ENCODE results near the gene URI1.
"Not testable (repeated sequence)": the region's sequence is repeated elsewhere in the genome, so short reads cannot be mapped to it uniquely, and the experiment has no call there.

The URI1 gene, protein sequence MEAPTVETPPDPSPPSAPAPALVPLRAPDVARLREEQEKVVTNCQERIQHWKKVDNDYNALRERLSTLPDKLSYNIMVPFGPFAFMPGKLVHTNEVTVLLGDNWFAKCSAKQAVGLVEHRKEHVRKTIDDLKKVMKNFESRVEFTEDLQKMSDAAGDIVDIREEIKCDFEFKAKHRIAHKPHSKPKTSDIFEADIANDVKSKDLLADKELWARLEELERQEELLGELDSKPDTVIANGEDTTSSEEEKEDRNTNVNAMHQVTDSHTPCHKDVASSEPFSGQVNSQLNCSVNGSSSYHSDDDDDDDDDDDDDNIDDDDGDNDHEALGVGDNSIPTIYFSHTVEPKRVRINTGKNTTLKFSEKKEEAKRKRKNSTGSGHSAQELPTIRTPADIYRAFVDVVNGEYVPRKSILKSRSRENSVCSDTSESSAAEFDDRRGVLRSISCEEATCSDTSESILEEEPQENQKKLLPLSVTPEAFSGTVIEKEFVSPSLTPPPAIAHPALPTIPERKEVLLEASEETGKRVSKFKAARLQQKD

DNA sequence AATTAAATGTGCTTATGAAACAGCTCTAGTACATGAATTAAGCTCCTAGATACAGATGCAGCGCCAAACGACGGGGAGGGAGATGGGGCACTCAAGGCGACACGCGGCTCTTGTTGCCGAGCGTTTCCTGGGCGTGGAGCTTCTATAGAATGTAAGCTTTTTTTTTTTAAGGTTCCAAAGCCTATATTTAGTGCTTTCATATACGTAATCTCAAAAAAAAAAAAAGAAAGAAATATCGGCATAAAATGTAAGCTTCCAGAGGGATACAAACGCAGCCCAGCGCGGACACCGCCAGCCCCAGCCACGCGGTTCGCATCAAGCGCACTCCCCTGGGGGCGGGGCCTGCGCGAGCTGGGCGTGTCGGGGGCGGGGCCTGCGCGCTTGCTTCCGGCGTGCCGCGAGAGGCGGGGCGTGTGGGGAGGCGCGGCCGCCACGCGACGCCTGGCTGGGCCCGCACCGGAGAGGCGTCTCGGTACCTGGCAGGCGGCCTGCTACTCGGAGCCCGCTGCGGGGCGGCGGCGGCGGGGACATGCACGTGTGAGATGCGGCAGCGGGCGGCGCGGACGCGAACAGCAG lies at the start of gene URI1:
URI1 (plus strand) TSS at position 412 of the 576 bp plus-strand sequence. CDS start 309 bp downstream, outside the sequence.
- H3K4me3 Mint-ChIP-seq = peak within 1 kb of the TSS; percentile 90
- peaks cover 25% of the 10 kb centered on the region for H3K4me1 Mint-ChIP-seq
- peaks cover 2% of the 10 kb centered on the region for H3K9me3 Mint-ChIP-seq
- peaks cover 10% of the 10 kb centered on the region for H3K36me3 Mint-ChIP-seq
- DNase-seq (ENCODE audit: low spot score in 2 of 2) = peak; percentile 96 to 98
- H3K27ac Mint-ChIP-seq = peak within 1 kb of the TSS; percentile 63
- ATAC-seq (ENCODE audit: low read depth) = peak; percentile 91
- peaks cover 11% of the 10 kb centered on the region for H3K27me3 Mint-ChIP-seq

DNA sequence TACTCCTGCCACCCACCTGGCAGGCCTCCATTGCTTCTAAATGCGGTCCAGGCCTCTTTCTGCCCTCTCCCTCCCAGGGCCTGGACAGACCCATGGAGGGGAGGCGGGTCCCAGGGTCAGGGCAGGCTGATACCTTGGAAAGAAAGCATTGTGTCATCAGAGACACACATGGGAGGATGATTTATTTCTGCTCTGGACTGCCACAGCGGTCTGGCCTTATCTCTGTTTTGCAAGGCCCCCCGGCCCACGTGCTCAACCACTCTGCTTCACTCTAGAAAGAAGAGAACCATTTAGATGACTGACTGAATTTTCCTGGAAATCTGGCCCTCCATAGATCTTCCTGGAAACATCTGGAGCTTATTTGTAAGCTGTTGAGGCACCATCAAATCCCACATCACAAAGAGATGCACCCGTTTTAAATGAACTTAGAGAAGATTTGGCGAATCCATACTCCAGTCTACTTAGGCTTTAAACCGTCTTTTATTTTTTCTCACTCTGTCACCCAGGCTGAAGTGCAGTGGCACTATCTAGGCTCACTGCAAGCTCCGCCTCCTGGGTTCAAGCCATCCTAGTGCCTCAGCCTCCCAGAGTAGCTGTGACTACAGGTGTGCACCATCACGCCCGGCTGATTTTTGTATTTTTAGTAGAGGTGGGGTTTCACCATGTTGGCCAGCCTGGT lies 48.3 kb upstream of the URI1 start:
- H3K4me3 Mint-ChIP-seq = no peak overlapping the region
- H3K36me3 Mint-ChIP-seq = no peaks in the 10 kb centered on the region
- peaks cover 7% of the 10 kb centered on the region for H3K27me3 Mint-ChIP-seq
- no peak for DNase-seq (ENCODE audit: low spot score in 2 of 2)
- ATAC-seq (ENCODE audit: low read depth) = no peak
- H3K9me3 Mint-ChIP-seq = peaks cover 6% of the 10 kb centered on the region
- H3K4me1 Mint-ChIP-seq = no peaks in the 10 kb centered on the region
- H3K27ac Mint-ChIP-seq = no peak overlapping the region

- H3K9me3 Mint-ChIP-seq = no peaks in the 10 kb centered on the region
- ATAC-seq (ENCODE audit: low read depth) = no peak
Measured at GRCh38 chr19:29896802-29897201, 45.2 kb upstream of the URI1 start.

GRCh38 chr19:29897466-29897865 lies 44.6 kb upstream of the URI1 start:
- ATAC-seq (ENCODE audit: low read depth) (no peak), DNase-seq (ENCODE audit: low spot score in 2 of 2) (no peak)
- Mint-ChIP-seq H3K4me1 (no peaks in the 10 kb centered on the region), H3K27ac (no peak overlapping the region), H3K27me3 (peaks cover 3% of the 10 kb centered on the region), H3K36me3 (no peaks in the 10 kb centered on the region), H3K9me3 (no peaks in the 10 kb centered on the region), H3K4me3 (no peak overlapping the region)

More at GRCh38 chr19:29896802-29897201, 45.2 kb upstream of the URI1 start:
- H3K4me3 Mint-ChIP-seq = no peak overlapping the region
- no peak overlapping the region for H3K27ac Mint-ChIP-seq
- no peak for DNase-seq (ENCODE audit: low spot score in 2 of 2)
- peaks cover 3% of the 10 kb centered on the region for H3K27me3 Mint-ChIP-seq
- no peaks in the 10 kb centered on the region for H3K36me3 Mint-ChIP-seq
- H3K4me1 Mint-ChIP-seq = no peaks in the 10 kb centered on the region

GRCh38 chr19:29904017-29904416 lies 38.0 kb upstream of the URI1 start:
- ATAC-seq (ENCODE audit: low read depth) (no peak), DNase-seq (ENCODE audit: low spot score in 2 of 2) (no peak)
- no peaks in the 10 kb centered on the region for H3K36me3 Mint-ChIP-seq
- no peaks in the 10 kb centered on the region for H3K4me1 Mint-ChIP-seq
- no peaks in the 10 kb centered on the region for H3K9me3 Mint-ChIP-seq
- no peak overlapping the region for H3K4me3 Mint-ChIP-seq
- no peak overlapping the region for H3K27ac Mint-ChIP-seq
- peaks cover 2% of the 10 kb centered on the region for H3K27me3 Mint-ChIP-seq

DNA sequence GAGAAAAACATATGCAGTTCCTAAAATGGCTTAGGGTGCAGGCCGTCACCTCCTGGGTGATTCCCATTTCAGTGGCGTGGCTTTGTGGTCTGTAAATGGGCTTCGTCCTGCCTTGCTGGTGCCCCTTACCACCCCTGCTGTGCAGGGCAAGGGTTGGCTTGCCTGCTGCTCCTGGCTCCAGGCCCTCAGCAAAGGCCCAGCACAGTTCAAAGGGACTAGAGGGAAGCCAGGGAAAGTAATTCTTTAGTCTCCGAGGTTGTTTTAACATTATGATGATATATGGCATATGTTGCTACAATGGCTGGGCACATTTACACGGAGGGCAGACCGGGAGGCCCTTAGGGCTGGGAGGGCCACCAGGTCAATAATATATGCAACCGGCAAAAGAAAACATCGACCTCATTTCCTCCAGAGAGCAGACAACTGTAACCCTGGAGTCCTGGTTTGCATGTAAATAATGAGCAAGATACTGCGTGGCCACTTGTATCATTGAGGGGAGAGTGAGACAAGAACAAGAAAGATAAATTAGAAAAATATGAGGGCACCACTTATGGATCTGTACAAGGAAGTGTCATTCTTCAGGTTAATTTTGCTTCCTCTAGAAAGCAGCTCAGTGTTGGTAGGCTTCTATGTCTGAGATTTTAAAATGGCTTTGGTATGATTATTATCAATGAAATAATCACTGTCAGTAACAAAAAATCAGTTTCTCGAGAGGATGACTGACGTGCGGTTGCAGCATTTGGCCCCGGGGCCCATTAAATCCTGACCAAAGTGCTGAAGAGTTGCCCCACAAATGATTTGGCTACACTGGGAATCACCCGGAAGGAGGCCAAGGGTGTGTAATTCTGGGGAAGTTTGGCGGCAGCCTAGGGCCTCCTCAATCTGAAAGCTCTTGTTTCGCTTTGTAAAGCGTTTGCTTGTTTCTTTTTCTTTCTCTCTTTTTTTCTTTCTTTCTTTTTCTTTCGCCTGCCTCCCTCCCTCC lies 32.8 kb upstream of the URI1 start:
- H3K27ac Mint-ChIP-seq = no peak overlapping the region

DNA sequence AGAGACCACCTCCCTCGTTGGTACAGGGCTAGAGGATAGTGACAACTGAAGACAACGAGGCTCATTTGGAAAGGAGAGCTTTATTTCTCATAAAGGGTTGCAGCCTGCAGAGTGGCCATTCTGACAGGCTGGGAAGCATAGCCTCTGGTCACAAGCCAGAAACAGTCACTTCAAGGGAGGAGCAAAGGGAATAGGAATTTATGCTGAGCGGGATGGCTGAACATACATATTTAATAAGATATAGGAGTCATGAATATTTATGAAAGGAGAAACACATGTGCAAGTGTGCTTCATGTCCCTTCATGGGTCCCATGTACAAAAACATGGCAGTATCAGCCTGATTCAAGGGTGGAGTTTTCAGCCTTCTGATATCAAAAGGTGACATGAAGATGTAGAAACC lies 27.1 kb upstream of the URI1 start:
- Mint-ChIP-seq H3K36me3 (no peaks in the 10 kb centered on the region), H3K27ac (no peak overlapping the region), H3K27me3 (peaks cover 11% of the 10 kb centered on the region), H3K4me3 (no peak overlapping the region), H3K9me3 (peaks cover 3% of the 10 kb centered on the region), H3K4me1 (peaks cover 3% of the 10 kb centered on the region)
- ATAC-seq (ENCODE audit: low read depth) = no peak
- no peak for DNase-seq (ENCODE audit: low spot score in 2 of 2)

More for the DNA sequence above, 32.8 kb upstream of the URI1 start:
- Mint-ChIP-seq H3K4me1 (no peaks in the 10 kb centered on the region), H3K36me3 (no peaks in the 10 kb centered on the region), H3K4me3 (no peak overlapping the region), H3K27me3 (peaks cover 6% of the 10 kb centered on the region), H3K9me3 (peaks cover 1% of the 10 kb centered on the region)
- ATAC-seq (ENCODE audit: low read depth) (no peak), DNase-seq (ENCODE audit: low spot score in 2 of 2) (no peak)

DNA sequence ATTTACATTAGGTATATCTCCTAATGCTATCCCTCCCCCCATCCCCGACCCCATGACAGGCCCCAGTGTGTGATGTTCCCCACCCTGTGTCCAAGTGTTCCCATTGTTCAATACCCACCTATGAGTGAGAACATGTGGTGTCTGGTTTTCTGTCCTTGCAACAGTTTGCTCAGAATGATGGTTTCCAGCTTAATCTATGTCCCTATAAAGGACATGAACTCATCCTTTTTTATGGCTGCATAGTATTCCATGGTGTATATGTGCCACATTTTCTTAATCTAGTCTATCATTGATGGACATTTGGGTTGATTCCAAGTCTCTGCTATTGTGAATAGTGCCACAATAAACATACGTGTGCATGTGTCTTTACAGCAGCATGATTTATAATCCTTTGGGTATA lies 26.2 kb upstream of the URI1 start:
- not testable (repeated sequence) for H3K4me3 Mint-ChIP-seq; H3K9me3 Mint-ChIP-seq; ATAC-seq (ENCODE audit: low read depth); H3K27me3 Mint-ChIP-seq; H3K36me3 Mint-ChIP-seq; H3K27ac Mint-ChIP-seq; DNase-seq (ENCODE audit: low spot score in 2 of 2); H3K4me1 Mint-ChIP-seq

DNA sequence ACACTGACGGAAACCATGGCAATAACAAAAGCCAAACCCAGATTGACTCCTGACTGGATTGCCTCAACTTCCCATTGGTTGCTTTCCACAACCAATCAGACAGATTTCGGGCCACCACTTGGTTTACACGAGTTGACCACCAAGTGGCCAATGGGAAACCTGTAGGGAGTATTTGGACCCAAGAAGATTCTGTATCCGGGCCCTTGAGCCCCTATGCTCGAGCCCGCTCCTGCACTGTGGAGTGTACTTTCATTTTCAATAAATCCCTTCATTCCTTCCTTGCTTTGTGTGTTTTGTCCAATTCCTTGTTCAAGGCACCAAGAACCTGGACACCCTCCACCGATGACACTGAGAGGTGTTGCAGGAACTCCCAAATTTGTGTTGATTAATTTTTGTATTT lies 24.1 kb upstream of the URI1 start:
- Mint-ChIP-seq H3K9me3 (peaks cover 2% of the 10 kb centered on the region), H3K27me3 (peaks cover 12% of the 10 kb centered on the region), H3K27ac (no peak overlapping the region), H3K4me3 (no peak overlapping the region), H3K4me1 (peaks cover 3% of the 10 kb centered on the region), H3K36me3 (no peaks in the 10 kb centered on the region)
- DNase-seq (ENCODE audit: low spot score in 2 of 2) (no peak), ATAC-seq (ENCODE audit: low read depth) (no peak)

GRCh38 chr19:29918891-29919290 lies 23.1 kb upstream of the URI1 start:
- H3K4me1 Mint-ChIP-seq = peaks cover 3% of the 10 kb centered on the region
- ATAC-seq (ENCODE audit: low read depth) (no peak), DNase-seq (ENCODE audit: low spot score in 2 of 2) (no peak)
- H3K27ac Mint-ChIP-seq = no peak overlapping the region
- peaks cover 15% of the 10 kb centered on the region for H3K27me3 Mint-ChIP-seq
- H3K36me3 Mint-ChIP-seq = no peaks in the 10 kb centered on the region
- H3K4me3 Mint-ChIP-seq = no peak overlapping the region
- H3K9me3 Mint-ChIP-seq = peaks cover 2% of the 10 kb centered on the region

GRCh38 chr19:29922972-29923371 lies 19.1 kb upstream of the URI1 start:
- ATAC-seq (ENCODE audit: low read depth) (no peak), DNase-seq (ENCODE audit: low spot score in 2 of 2) (no peak)
- Mint-ChIP-seq H3K27ac (no peak overlapping the region), H3K27me3 (peaks cover 18% of the 10 kb centered on the region), H3K4me1 (peaks cover 3% of the 10 kb centered on the region), H3K4me3 (no peak overlapping the region), H3K9me3 (no peaks in the 10 kb centered on the region), H3K36me3 (no peaks in the 10 kb centered on the region)

- Mint-ChIP-seq H3K9me3 (no peaks in the 10 kb centered on the region), H3K27me3 (peaks cover 18% of the 10 kb centered on the region), H3K4me1 (peaks cover 5% of the 10 kb centered on the region)
Measured at GRCh38 chr19:29923653-29924052, 18.4 kb upstream of the URI1 start.

GRCh38 chr19:29926031-29926430 lies 16.0 kb upstream of the URI1 start:
- Mint-ChIP-seq H3K27me3 (peaks cover 18% of the 10 kb centered on the region), H3K36me3 (no peaks in the 10 kb centered on the region), H3K9me3 (no peaks in the 10 kb centered on the region), H3K4me1 (peaks cover 8% of the 10 kb centered on the region), H3K27ac (no peak overlapping the region), H3K4me3 (no peak overlapping the region)
- DNase-seq (ENCODE audit: low spot score in 2 of 2) = no peak
- no peak for ATAC-seq (ENCODE audit: low read depth)

More at GRCh38 chr19:29923653-29924052, 18.4 kb upstream of the URI1 start:
- ATAC-seq (ENCODE audit: low read depth) (no peak), DNase-seq (ENCODE audit: low spot score in 2 of 2) (no peak)
- Mint-ChIP-seq H3K4me3 (no peak overlapping the region), H3K27ac (no peak overlapping the region), H3K36me3 (no peaks in the 10 kb centered on the region)
